Omental fat pad (tissue), 4 donors: ENCODE data around the gene FGF1. TPM values are rescaled to one million over a fixed set of nuclear protein-coding genes. Genes with fewer than 3 reads are reported as not detected.

Experiments
- ATAC-seq: fragments of 150-250 bp; one replicate; pipeline ENCODE4 v1.9.1; 2016; ENCODE audit warnings: mild to moderate bottlenecking, moderate library complexity; ENCODE audit not compliant: low FRiP score
- DNase-seq: peaks from one replicate; pipeline ENCODE4 v3.0.0-alpha.2; 2019; ENCODE audit warnings: low spot score
- total RNA-seq, 4 donors: library from RNA; depleted of rRNA; stranded (reverse); fragments of >200 nt; gene quantifications; one replicate each; pipeline ENCODE4 v1.1.0, GENCODE V29; 2016
- TF ChIP-seq, protein P1 (sequence below), 3 donors: fragments of 450-650 bp; IDR thresholded peaks; one replicate each; pipeline ENCODE4 v1.5.1; 2016 to 2017; ENCODE audit warnings: antibody characterized with exemption in 3 of 3, mild to moderate bottlenecking in 3 of 3, moderate library complexity in 2 of 3

The FGF1 gene
- total RNA-seq, 4 donors from 2014 or later = 2.2 to 43.1 (median 34.3) TPM

DNA sequence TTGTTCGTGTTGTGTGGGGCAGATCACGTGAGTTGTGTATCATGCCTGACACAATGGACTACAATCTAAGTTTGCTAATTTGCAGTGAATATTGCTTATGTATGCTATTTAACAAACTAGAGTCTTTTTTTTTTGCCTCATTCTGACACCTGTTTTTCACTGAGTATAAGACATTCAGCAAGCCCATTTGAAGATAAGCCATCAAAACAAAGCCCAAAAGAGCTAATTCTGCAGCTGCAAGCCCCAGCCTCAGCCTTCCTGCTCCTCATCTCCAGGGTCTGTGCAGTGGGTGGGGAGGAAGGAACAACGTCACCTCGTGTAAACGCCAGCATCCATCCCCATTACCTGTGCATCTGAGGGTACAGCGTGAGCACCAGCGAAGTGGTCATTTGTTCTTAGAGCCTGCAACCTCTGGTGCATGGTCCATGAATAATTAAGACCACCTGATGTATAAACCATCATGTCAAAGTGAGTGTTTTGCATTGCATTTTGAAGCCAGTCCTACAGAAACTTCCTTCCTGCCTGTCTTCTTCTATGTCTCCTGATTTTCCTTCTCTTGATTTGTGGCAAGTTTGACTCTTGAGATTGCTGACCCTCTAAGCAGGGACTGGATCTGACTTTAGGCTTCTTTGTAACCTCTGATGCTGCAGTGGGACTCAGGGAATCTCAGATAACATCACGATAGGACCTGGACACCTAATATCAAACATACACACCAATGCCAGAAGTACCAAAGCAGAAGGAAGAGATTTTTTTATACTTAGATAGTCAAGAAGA, 73.2 kb downstream of the FGF1 start:
- TF ChIP-seq, protein P1, sequence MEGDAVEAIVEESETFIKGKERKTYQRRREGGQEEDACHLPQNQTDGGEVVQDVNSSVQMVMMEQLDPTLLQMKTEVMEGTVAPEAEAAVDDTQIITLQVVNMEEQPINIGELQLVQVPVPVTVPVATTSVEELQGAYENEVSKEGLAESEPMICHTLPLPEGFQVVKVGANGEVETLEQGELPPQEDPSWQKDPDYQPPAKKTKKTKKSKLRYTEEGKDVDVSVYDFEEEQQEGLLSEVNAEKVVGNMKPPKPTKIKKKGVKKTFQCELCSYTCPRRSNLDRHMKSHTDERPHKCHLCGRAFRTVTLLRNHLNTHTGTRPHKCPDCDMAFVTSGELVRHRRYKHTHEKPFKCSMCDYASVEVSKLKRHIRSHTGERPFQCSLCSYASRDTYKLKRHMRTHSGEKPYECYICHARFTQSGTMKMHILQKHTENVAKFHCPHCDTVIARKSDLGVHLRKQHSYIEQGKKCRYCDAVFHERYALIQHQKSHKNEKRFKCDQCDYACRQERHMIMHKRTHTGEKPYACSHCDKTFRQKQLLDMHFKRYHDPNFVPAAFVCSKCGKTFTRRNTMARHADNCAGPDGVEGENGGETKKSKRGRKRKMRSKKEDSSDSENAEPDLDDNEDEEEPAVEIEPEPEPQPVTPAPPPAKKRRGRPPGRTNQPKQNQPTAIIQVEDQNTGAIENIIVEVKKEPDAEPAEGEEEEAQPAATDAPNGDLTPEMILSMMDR (IDR thresholded peaks at IDR 0.05) = no peak
- ATAC-seq (no peak), DNase-seq (no peak)

- DNase-seq (peak; percentile 91), ATAC-seq (peak; percentile 60)
- TF ChIP-seq, protein P1 (IDR thresholded peaks at IDR 0.05) = peak in 2 of 3 donors; percentile 16 to 33
These were observed 74.7 kb downstream of the FGF1 start for GRCh38 chr5:142611154-142611553.

GRCh38 chr5:142610176-142611001, 75.5 kb downstream of the FGF1 start:
- TF ChIP-seq, protein P1 (IDR thresholded peaks at IDR 0.05) = no peak
- DNase-seq = no peak
- ATAC-seq = no peak

DNA sequence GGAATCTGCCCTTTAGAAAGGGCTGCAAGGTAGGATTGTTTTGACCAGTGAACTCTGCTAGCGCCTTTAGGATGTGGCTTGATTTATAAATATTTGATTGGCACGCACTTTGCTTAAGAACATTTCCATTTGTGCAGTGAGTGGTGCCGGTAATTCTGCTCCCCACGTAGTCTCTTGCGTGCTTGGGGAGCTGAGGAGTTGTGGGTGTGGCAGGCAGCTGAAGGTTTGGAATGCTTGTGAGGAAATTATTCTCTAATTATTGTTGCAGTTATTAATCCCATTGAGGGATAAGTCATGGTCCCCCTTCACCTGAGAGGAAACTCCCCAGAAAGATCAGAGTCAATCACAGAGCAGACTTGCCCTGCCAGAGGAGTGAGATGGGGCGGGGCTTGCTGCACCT, 76.7 kb downstream of the FGF1 start:
- DNase-seq (no peak), ATAC-seq (peak; percentile 72)
- TF ChIP-seq, protein P1 (IDR thresholded peaks at IDR 0.05) = no peak

GRCh38 chr5:142608081-142608480, 77.8 kb downstream of the FGF1 start:
- DNase-seq = no peak
- TF ChIP-seq, protein P1 (IDR thresholded peaks at IDR 0.05) = no peak
- ATAC-seq = no peak

- TF ChIP-seq, protein P1 (IDR thresholded peaks at IDR 0.05) = no peak
- no peak for ATAC-seq
These were observed 80.3 kb downstream of the FGF1 start for GRCh38 chr5:142605611-142606010.

More at GRCh38 chr5:142605611-142606010, 80.3 kb downstream of the FGF1 start:
- DNase-seq = no peak
